Stimulated activated CD8-positive, alpha-beta memory T cell treated with anti-CD3 and anti-CD28 coated beads, Interleukin-7, amount 100 ng/mL, for 1 hour (primary cell): Measurements from ENCODE around the gene CLEC2A.
"Not testable (repeated sequence)": the region's sequence is repeated elsewhere in the genome, so short reads cannot be mapped to it uniquely, and the experiment has no call there.

Source experiments
- DNase-seq, 2 donors: peaks; one replicate each; pipeline ENCODE4 v3.0.0-alpha.2; 2020; ENCODE audit warnings: low read depth in 2 of 2

Gene CLEC2A

GRCh38 chr12:9932270-9932669 is at the start of gene CLEC2A:
Gene CLEC2A, minus strand, starts transcription at chr12:9932370. Its CDS starts 41 bp downstream, at chr12:9932329.
- no peak for DNase-seq

GRCh38 chr12:9980126-9980525 is 48.0 kb upstream of the CLEC2A start:
- DNase-seq = no peak

GRCh38 chr12:9977916-9978315 is 45.7 kb upstream of the CLEC2A start:
- DNase-seq = no peak

- DNase-seq = not testable (repeated sequence)
Observed at GRCh38 chr12:9976626-9977025, 44.5 kb upstream of the CLEC2A start.

GRCh38 chr12:9975614-9976013 is 43.4 kb upstream of the CLEC2A start:
- no peak for DNase-seq

GRCh38 chr12:9974731-9975130 is 42.6 kb upstream of the CLEC2A start:
- DNase-seq = not testable (repeated sequence)

- no peak for DNase-seq
Observed at GRCh38 chr12:9973949-9974348, 41.8 kb upstream of the CLEC2A start.

GRCh38 chr12:9971181-9971580 is 39.0 kb upstream of the CLEC2A start, which contains the start of gene CLEC12A:
Gene CLEC12A, plus strand, starts transcription at chr12:9971409. Its CDS starts 188 bp downstream, at chr12:9971597.
- no peak for DNase-seq

- DNase-seq = no peak
Observed at GRCh38 chr12:9969673-9970072, 37.5 kb upstream of the CLEC2A start.

GRCh38 chr12:9961901-9962300 is 29.7 kb upstream of the CLEC2A start:
- no peak for DNase-seq

GRCh38 chr12:9961106-9961505 is 28.9 kb upstream of the CLEC2A start:
- DNase-seq = no peak

GRCh38 chr12:9960590-9960989 is 28.4 kb upstream of the CLEC2A start:
- no peak for DNase-seq

GRCh38 chr12:9957834-9958233 is 25.7 kb upstream of the CLEC2A start:
- DNase-seq = no peak

GRCh38 chr12:9952954-9953729 is 21.0 kb upstream of the CLEC2A start:
- not testable (repeated sequence) for DNase-seq

- peak in 1 of 2 donors; percentile 5 for DNase-seq
Observed at GRCh38 chr12:9951026-9951675, 19.0 kb upstream of the CLEC2A start.

- no peak for DNase-seq
Observed at GRCh38 chr12:9948606-9949296, 16.6 kb upstream of the CLEC2A start.

- no peak for DNase-seq
Observed at GRCh38 chr12:9947674-9948073, 15.5 kb upstream of the CLEC2A start.

GRCh38 chr12:9944391-9944790 is 12.2 kb upstream of the CLEC2A start:
- DNase-seq = no peak

GRCh38 chr12:9943240-9943639 is 11.1 kb upstream of the CLEC2A start:
- DNase-seq = no peak

- DNase-seq = no peak
Observed at GRCh38 chr12:9941838-9942237, 9.7 kb upstream of the CLEC2A start.

GRCh38 chr12:9940375-9940774 is 8.2 kb upstream of the CLEC2A start:
- DNase-seq = no peak

- no peak for DNase-seq
Observed at GRCh38 chr12:9936591-9936990, 4.4 kb upstream of the CLEC2A start.

- DNase-seq = no peak
Observed at GRCh38 chr12:9935026-9935425, 2.9 kb upstream of the CLEC2A start.
